K562 (cell line): ENCODE data around the gene DIAPH3. TPM values are rescaled to one million over a fixed set of nuclear protein-coding genes. Genes with fewer than 3 reads are reported as not detected.

ENCODE experiments used
- ATAC-seq: fragments of 200-7000 bp; cut with Tn5 transposase; 3 replicates; pipeline ENCODE4 v1.9.1; 2020; ENCODE audit warnings: moderate library complexity
- BruUV-seq: library from RNA; stranded (reverse); fragments of 400-500 nt; replicated peaks from 2 replicates; lab custom pipeline; 2021; lab: Mats Ljungman, UMichigan
- CTCF ChIA-PET: fragments of 300-600 bp; formaldehyde crosslinking; extraction: SDS; loops from one replicate; lab custom pipeline; 2021; ENCODE audit warnings: low intra/inter-chr PET ratio; lab: Yijun Ruan, JAX
- POLR2A ChIA-PET: fragments of 300-600, 350-650 bp; sonication (Branson Sonifier 250); formaldehyde crosslinking; extraction: SDS; loops from one replicate; lab custom pipeline; 2021; ENCODE audit warnings: antibody characterized with exemption, inconsistent platforms; lab: Yijun Ruan, JAX
- DNase-seq, 4 experiments: peaks; one replicate each; pipeline versions ENCODE4 v3.0.0 to v3.0.0-alpha.2; 2011 to 2018; ENCODE audit warnings: low spot score in 3 of 4, mixed read lengths in 3 of 4; ENCODE audit errors: extremely low read depth in 1 of 4
- FAIRE-seq: peaks from 2 replicates; lab custom pipeline; 2011; peaks lifted over from hg19 to GRCh38; lab: Jason Lieb, UNC
- H2AFZ ChIP-seq: 2 replicates; pipeline ENCODE4 v1.6.0; 2011; ENCODE audit warnings: low read depth, low read length, control low read depth, inconsistent platforms
- H3K27ac ChIP-seq: fragments of 200-600 bp; 3 replicates; pipeline ENCODE4 v1.8.0; 2011; ENCODE audit warnings: low read depth, mild to moderate bottlenecking, control low read depth, inconsistent platforms, low read length, moderate library complexity, mixed read lengths; ENCODE audit errors: extremely low read depth
- H3K27me3 ChIP-seq, 2 experiments: fragments of 300-600 bp in 1 of 2; 2 replicates in 1 of 2; 3 replicates in 1 of 2; pipeline versions ENCODE4 v1.6.0 to v1.8.0; 2011; ENCODE audit warnings: inconsistent platforms in 2 of 2, low read length in 2 of 2, mild to moderate bottlenecking in 1 of 2, mixed read lengths in 1 of 2, moderate library complexity in 1 of 2; ENCODE audit not compliant: control insufficient read depth in 2 of 2, insufficient read depth in 2 of 2
- H3K36me3 ChIP-seq: fragments of 300-600 bp; 3 replicates; pipeline ENCODE4 v1.8.0; 2011; ENCODE audit warnings: mild to moderate bottlenecking, low read length, inconsistent platforms; ENCODE audit not compliant: control insufficient read depth, insufficient read depth
- H3K4me1 ChIP-seq, 2 experiments: fragments of 200-600 bp in 1 of 2; replicated peaks in 1 of 2; 2 replicates in 1 of 2; 3 replicates in 1 of 2; pipeline versions ENCODE4 v1.5.1 to v1.8.0; 2011; ENCODE audit warnings: inconsistent platforms in 2 of 2, low read length in 2 of 2, mild to moderate bottlenecking in 1 of 2, mixed read lengths in 1 of 2, moderate library complexity in 1 of 2; ENCODE audit not compliant: control insufficient read depth in 2 of 2, insufficient read depth in 2 of 2
- H3K4me2 ChIP-seq: 2 replicates; pipeline ENCODE4 v1.6.1; 2011; ENCODE audit warnings: low read length, control low read depth, inconsistent platforms, mixed read lengths; ENCODE audit not compliant: insufficient read depth
- H3K4me3 ChIP-seq: fragments of 200-600 bp; sonication (generic), shearing (Covaris generic); 2 replicates; pipeline ENCODE4 v1.5.1; 2016; ENCODE audit warnings: control low read depth, inconsistent platforms
- H3K79me2 ChIP-seq: fragments of 200-600 bp; 3 replicates; pipeline ENCODE4 v1.8.0; 2011; ENCODE audit warnings: low read length, inconsistent platforms; ENCODE audit not compliant: control insufficient read depth, insufficient read depth
- H3K9ac ChIP-seq, 2 experiments: 2 replicates each; pipeline versions ENCODE4 v1.6.0 to v1.6.1; 2011; ENCODE audit warnings: low read depth in 2 of 2, low read length in 2 of 2, control low read depth in 1 of 2, inconsistent platforms in 1 of 2, mild to moderate bottlenecking in 1 of 2, mixed read lengths in 1 of 2; ENCODE audit not compliant: insufficient read depth in 1 of 2
- H3K9me1 ChIP-seq: one replicate; pipeline ENCODE4 v1.6.0; 2011; ENCODE audit warnings: inconsistent platforms, mild to moderate bottlenecking, low read length, moderate library complexity; ENCODE audit not compliant: control insufficient read depth, insufficient read depth
- H3K9me3 ChIP-seq: replicated peaks from 2 replicates; pipeline ENCODE4 v1.5.1; 2011; ENCODE audit warnings: low read depth, low read length, inconsistent platforms; ENCODE audit not compliant: control insufficient read depth, insufficient read depth
- H4K20me1 ChIP-seq: replicated peaks from 2 replicates; pipeline ENCODE4 v1.6.1; 2011; ENCODE audit warnings: low read length, inconsistent platforms, mixed read lengths; ENCODE audit not compliant: control insufficient read depth, insufficient read depth
- BCLAF1 ChIP-seq, 2 experiments: fragments of 450-650 bp in 1 of 2; IDR thresholded peaks; 2 replicates each; pipeline ENCODE4 v1.6.1; 2011 to 2017; ENCODE audit warnings: low read depth in 2 of 2, antibody characterized with exemption in 1 of 2, borderline replicate concordance in 1 of 2, low read length in 1 of 2, mild to moderate bottlenecking in 1 of 2, mixed read lengths in 1 of 2; ENCODE audit not compliant: control insufficient read depth in 1 of 2
- DIDO1 ChIP-seq: fragments of 450-650 bp; IDR thresholded peaks from 2 replicates; pipeline ENCODE4 v1.6.1; 2016; ENCODE audit warnings: low read depth, missing biosample characterization, missing genetic modification characterization
- DMBX1 ChIP-seq: fragments of 250-450 bp; sonication (Bioruptor Pico); IDR thresholded peaks from 2 replicates; pipeline ENCODE4 v1.8.0; 2022; ENCODE audit warnings: inconsistent platforms, mild to moderate bottlenecking, moderate library complexity, borderline replicate concordance
- HMG20B ChIP-seq: fragments of 250-450 bp; sonication (Bioruptor Pico); IDR thresholded peaks from 2 replicates; pipeline ENCODE4 v1.5.0; 2021; ENCODE audit warnings: mild to moderate bottlenecking
- KLF6 ChIP-seq: fragments of 250-450 bp; sonication (Bioruptor Pico); IDR thresholded peaks from 2 replicates; pipeline ENCODE4 v1.4.0; 2020; ENCODE audit warnings: mild to moderate bottlenecking, moderate library complexity, borderline replicate concordance
- MYBL2 ChIP-seq, 2 experiments: fragments of 450-650 bp in 1 of 2; sonication (generic) in 1 of 2; formaldehyde crosslinking in 1 of 2; IDR thresholded peaks; 2 replicates each; pipeline versions ENCODE4 v1.6.1 to v1.8.1; 2017 to 2022; ENCODE audit warnings: borderline replicate concordance in 1 of 2, inconsistent platforms in 1 of 2, low read depth in 1 of 2, mild to moderate bottlenecking in 1 of 2, missing genetic modification reagents in 1 of 2, moderate library complexity in 1 of 2
- NFIX ChIP-seq: fragments of 250-450 bp; sonication (Bioruptor Pico); IDR thresholded peaks from 2 replicates; pipeline ENCODE4 v1.4.0; 2020; ENCODE audit warnings: low read depth, mild to moderate bottlenecking, moderate library complexity
- RAD21 ChIP-seq, 2 experiments: fragments of 250-450 bp in 1 of 2; fragments of 450-650 bp in 1 of 2; sonication (Bioruptor Pico) in 1 of 2; formaldehyde crosslinking in 1 of 2; IDR thresholded peaks in 1 of 2; conservative IDR thresholded peaks in 1 of 2; 2 replicates each; pipeline versions ENCODE4 v1.4.0 to v1.8.0; 2020 to 2022; ENCODE audit warnings: mild to moderate bottlenecking in 2 of 2, moderate library complexity in 1 of 2
- RBM15 ChIP-seq: fragments of 200-400 bp; formaldehyde crosslinking; IDR thresholded peaks from 2 replicates; pipeline ENCODE4 v1.6.1; 2018; ENCODE audit warnings: mild to moderate bottlenecking, low read length, moderate library complexity; ENCODE audit not compliant: insufficient read depth
- RBM39 ChIP-seq: fragments of 200-400 bp; formaldehyde crosslinking; optimal IDR thresholded peaks from 2 replicates; pipeline ENCODE3; 2018; ENCODE audit warnings: low read depth, low read length
- SAFB ChIP-seq: fragments of 200-400 bp; formaldehyde crosslinking; IDR thresholded peaks from 2 replicates; pipeline ENCODE4 v1.6.1; 2017; ENCODE audit warnings: low read depth, low read length, borderline replicate concordance
- STAT6 ChIP-seq: sonication (generic); formaldehyde crosslinking; IDR thresholded peaks from 2 replicates; pipeline ENCODE4 v1.8.1; 2023; ENCODE audit warnings: mild to moderate bottlenecking, missing genetic modification reagents
- TCF7L2 ChIP-seq: fragments of 150-350 bp; IDR thresholded peaks from 2 replicates; pipeline ENCODE4 v1.6.1; 2016; ENCODE audit warnings: low read depth, mild to moderate bottlenecking, low read length, moderate library complexity
- ZNF561 ChIP-seq: fragments of 450-650 bp; formaldehyde crosslinking; conservative IDR thresholded peaks from 2 replicates; pipeline ENCODE4 v1.4.0; 2020; ENCODE audit warnings: mild to moderate bottlenecking, moderate library complexity
- ZNF76 ChIP-seq: fragments of 250-450 bp; sonication (Bioruptor Pico); IDR thresholded peaks from 2 replicates; pipeline ENCODE4 v1.4.0; 2020; ENCODE audit warnings: mild to moderate bottlenecking, moderate library complexity, borderline replicate concordance
- ZZZ3 ChIP-seq: fragments of 450-650 bp; IDR thresholded peaks from 2 replicates; pipeline ENCODE4 v1.6.1; 2016; ENCODE audit warnings: antibody characterized with exemption, mild to moderate bottlenecking, moderate library complexity
- WGBS: fragments of 100-300 bp; shearing (Covaris generic); methylation state at CpG from one replicate; pipeline ENCODE4 v1.1.6; 2016; ENCODE audit warnings: low coverage, mixed read lengths; ENCODE audit not compliant: insufficient coverage; ENCODE audit errors: missing lambda C conversion rate; 5-methylcytosine and 5-hydroxymethylcytosine counted together
- in situ Hi-C: fragments of 300-500 bp; cut with MboI; formaldehyde crosslinking; loops from 4 replicates; pipeline ENCODE4 v1.15.0; 2018; ENCODE audit warnings: inconsistent platforms, mixed read lengths
- intact Hi-C: fragments of 100-400 bp; cut with micrococcal nuclease; formaldehyde crosslinking; loops from 2 replicates; pipeline ENCODE4 v1.14.2; 2022
- polyA plus RNA-seq, 8 experiments: library from polyadenylated mRNA; depleted of rRNA in 4 of 8; stranded (reverse) in 5 of 8; unstranded in 3 of 8; fragments of >200 nt; fragmentation: Nextera tagmentation in 2 of 8; fragmentation: Illumina TruSeq in 1 of 8; extraction: Ambion mirVana in 2 of 8; extraction: Trizol in 1 of 8; gene quantifications; 2 replicates each; pipeline versions ENCODE4 v1.2.1 to v1.2.3, GENCODE V29; 2011 to 2014; ENCODE audit warnings: inconsistent platforms in 1 of 8, missing spikeins in 1 of 8
- total RNA-seq, 7 experiments: library from RNA; depleted of rRNA in 6 of 7; stranded (reverse); fragments of >200 nt in 6 of 7; fragmentation: Illumina TruSeq in 2 of 7; extraction: Trizol in 2 of 7; gene quantifications; 2 replicates each; pipeline versions ENCODE4 v1.2.1 to v1.2.3, GENCODE V29; 2011 to 2021; ENCODE audit warnings: low replicate concordance in 1 of 7

DIAPH3 gene
- total and polyA plus RNA-seq, 9 of the 15 experiments (the other 6 are each of a cell fraction or from before 2014, with no cell fraction given): 9.0 to 18.7 (median 14.7) TPM

- FAIRE-seq: no peak
Observed at GRCh38 chr13:59979589-59979988, 184.1 kb downstream of the DIAPH3 start.

More at GRCh38 chr13:59979589-59979988, 184.1 kb downstream of the DIAPH3 start:
- Histone ChIP-seq H3K4me1 (no peaks in the 10 kb centered on the region), H3K36me3 (peaks cover 4% of the 10 kb centered on the region; the same call in 1 of the 3 replicates), H3K27me3 (no peaks in the 10 kb centered on the region), H3K9ac (no peak overlapping the region), H4K20me1 (no peaks in the 10 kb centered on the region), H3K9me3 (no peaks in the 10 kb centered on the region), H3K4me3 (no peak overlapping the region), H3K27ac (no peak overlapping the region), H3K9me1 (no peaks in the 10 kb centered on the region), H3K79me2 (no peaks in the 10 kb centered on the region), H2AFZ (no peak overlapping the region), H3K4me2 (no peak overlapping the region)
- CTCF ChIA-PET: no interaction called here
- intact Hi-C loops: no loop called here
- TF ChIP-seq ZNF561 (CRISPR knock-in tag) (no peak), ZNF76 (CRISPR knock-in tag) (no peak), DMBX1 (no peak), ZZZ3 (no peak), BCLAF1 (IDR thresholded peaks at IDR 0.05; ENCODE audit: borderline replicate concordance in 1 of 2, control insufficient read depth in 1 of 2, low read depth in 2 of 2, low read length in 1 of 2) (no peak), SAFB (no peak), STAT6 (CRISPR knock-in tag) (no peak), RBM39 (no peak), RBM15 (no peak), NFIX (CRISPR knock-in tag) (no peak), DIDO1 (no peak), RAD21 (CRISPR knock-in tag; conservative IDR thresholded peaks at IDR 0.05 in 1 of 2, IDR thresholded peaks at IDR 0.05 in 1 of 2) (no peak), HMG20B (CRISPR knock-in tag) (no peak), MYBL2 (IDR thresholded peaks at IDR 0.05; ENCODE audit: low read depth) (no peak), MYBL2 (CRISPR knock-in tag; IDR thresholded peaks at IDR 0.05; ENCODE audit: borderline replicate concordance) (no peak), TCF7L2 (no peak), KLF6 (no peak)
- in situ Hi-C loops: no loop called here
- DNase-seq (no peak), ATAC-seq (no peak)
- WGBS: 89% methylated on average over 2 of the region's 2 CpGs
- no TSS peak for BruUV-seq
- POLR2A ChIA-PET: no interaction called here
